Measurements from ENCODE around the gene ISG15. TPM values are rescaled to one million over a fixed set of nuclear protein-coding genes. Genes with fewer than 3 reads are reported as not detected.

The ISG15 gene
- total and polyA plus RNA-seq, 9 of the 15 experiments (the other 6 are each of a cell fraction or from before 2014, with no cell fraction given) = 0.40 to 58.3 (median 12.2) TPM

GRCh38 chr1:1062348-1063163, 49.3 kb downstream of the ISG15 start (continued):
- TF ChIP-seq REST (IDR thresholded peaks at IDR 0.05; ENCODE audit: borderline replicate concordance) (no peak), REST (CRISPR knock-in tag; IDR thresholded peaks at IDR 0.05; ENCODE audit: low read depth) (no peak), CBFB (CRISPR knock-in tag; IDR thresholded peaks at IDR 0.05) (no peak), VEZF1 (CRISPR knock-in tag; IDR thresholded peaks at IDR 0.05) (peak; percentile 54; the same call in 1 of the 2 replicates), CXXC5 (CRISPR knock-in tag; IDR thresholded peaks at IDR 0.05) (peak; percentile 50), POLR2H (tag; IDR thresholded peaks at IDR 0.05; ENCODE audit: low read depth) (no peak), NFYB (IDR thresholded peaks at IDR 0.05; ENCODE audit: extremely low read depth, insufficient read length) (no peak), TCF7L2 (IDR thresholded peaks at IDR 0.05; ENCODE audit: low read depth, low read length) (no peak), KLF1 (tag; IDR thresholded peaks at IDR 0.05) (no peak), MLX (CRISPR knock-in tag; conservative IDR thresholded peaks at IDR 0.05) (no peak), ZNF197 (CRISPR knock-in tag; IDR thresholded peaks at IDR 0.05; ENCODE audit: low read depth) (no peak), CBFA2T3 (IDR thresholded peaks at IDR 0.05) (0 out of 2 replicates have a peak, but pooled peaks have one; percentile 34), PRDM10 (IDR thresholded peaks at IDR 0.05; ENCODE audit: partially characterized antibody) (peak; percentile 56)
